Neural cell (in vitro differentiated cells): ENCODE data around the gene VAV3.

Source experiments
- CTCF ChIP-seq: fragments of 450-650 bp; IDR thresholded peaks from 2 replicates; pipeline ENCODE4 v1.5.1; 2014; ENCODE audit warnings: antibody characterized with exemption, mild to moderate bottlenecking, moderate library complexity; ENCODE audit not compliant: poor library complexity, severe bottlenecking
- EP300 ChIP-seq: fragments of 450-650 bp; conservative IDR thresholded peaks from 2 replicates; pipeline ENCODE4 v1.6.1; 2014; ENCODE audit warnings: antibody characterized with exemption, mild to moderate bottlenecking, moderate library complexity; ENCODE audit not compliant: poor library complexity, severe bottlenecking
- EZH2 ChIP-seq: fragments of 200-600, 300-800 bp; shearing (Covaris generic), sonication (generic); IDR thresholded peaks from 2 replicates; pipeline ENCODE4 v1.6.1; 2014; ENCODE audit warnings: antibody characterized with exemption, low read length, borderline replicate concordance, mild to moderate bottlenecking; ENCODE audit not compliant: insufficient read depth, poor library complexity, severe bottlenecking
- POLR2AphosphoS5 ChIP-seq: IDR thresholded peaks from 2 replicates; pipeline ENCODE4 v1.6.1; 2012
- SMC3 ChIP-seq: fragments of 450-650 bp; conservative IDR thresholded peaks from 2 replicates; pipeline ENCODE4 v1.6.1; 2014; ENCODE audit warnings: antibody characterized with exemption, mild to moderate bottlenecking, moderate library complexity; ENCODE audit not compliant: poor library complexity

- TF ChIP-seq CTCF, result no peak
- no peak for TF ChIP-seq EZH2
- TF ChIP-seq EP300, result no peak
- TF ChIP-seq SMC3, result no peak
- TF ChIP-seq POLR2AphosphoS5, result no peak
These were observed 21.3 kb downstream of the VAV3 start for GRCh38 chr1:107943694-107944093.
